GM21528 (cell line): ENCODE results near the gene MEFV.

ENCODE experiments used
- ATAC-seq: cut with Tn5 transposase; IDR thresholded peaks from one replicate; pipeline ENCODE4 v1.9.1; 2021; ENCODE audit warnings: mild to moderate bottlenecking, moderate library complexity; ENCODE audit not compliant: unreplicated experiment, low FRiP score

MEFV gene, protein sequence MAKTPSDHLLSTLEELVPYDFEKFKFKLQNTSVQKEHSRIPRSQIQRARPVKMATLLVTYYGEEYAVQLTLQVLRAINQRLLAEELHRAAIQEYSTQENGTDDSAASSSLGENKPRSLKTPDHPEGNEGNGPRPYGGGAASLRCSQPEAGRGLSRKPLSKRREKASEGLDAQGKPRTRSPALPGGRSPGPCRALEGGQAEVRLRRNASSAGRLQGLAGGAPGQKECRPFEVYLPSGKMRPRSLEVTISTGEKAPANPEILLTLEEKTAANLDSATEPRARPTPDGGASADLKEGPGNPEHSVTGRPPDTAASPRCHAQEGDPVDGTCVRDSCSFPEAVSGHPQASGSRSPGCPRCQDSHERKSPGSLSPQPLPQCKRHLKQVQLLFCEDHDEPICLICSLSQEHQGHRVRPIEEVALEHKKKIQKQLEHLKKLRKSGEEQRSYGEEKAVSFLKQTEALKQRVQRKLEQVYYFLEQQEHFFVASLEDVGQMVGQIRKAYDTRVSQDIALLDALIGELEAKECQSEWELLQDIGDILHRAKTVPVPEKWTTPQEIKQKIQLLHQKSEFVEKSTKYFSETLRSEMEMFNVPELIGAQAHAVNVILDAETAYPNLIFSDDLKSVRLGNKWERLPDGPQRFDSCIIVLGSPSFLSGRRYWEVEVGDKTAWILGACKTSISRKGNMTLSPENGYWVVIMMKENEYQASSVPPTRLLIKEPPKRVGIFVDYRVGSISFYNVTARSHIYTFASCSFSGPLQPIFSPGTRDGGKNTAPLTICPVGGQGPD

GRCh38 chr16:3256146-3256865, at the start of gene MEFV:
Gene MEFV, minus strand, starts transcription at chr16:3256633. Its CDS starts 46 bp downstream, at chr16:3256587.
- ATAC-seq, result no peak

DNA sequence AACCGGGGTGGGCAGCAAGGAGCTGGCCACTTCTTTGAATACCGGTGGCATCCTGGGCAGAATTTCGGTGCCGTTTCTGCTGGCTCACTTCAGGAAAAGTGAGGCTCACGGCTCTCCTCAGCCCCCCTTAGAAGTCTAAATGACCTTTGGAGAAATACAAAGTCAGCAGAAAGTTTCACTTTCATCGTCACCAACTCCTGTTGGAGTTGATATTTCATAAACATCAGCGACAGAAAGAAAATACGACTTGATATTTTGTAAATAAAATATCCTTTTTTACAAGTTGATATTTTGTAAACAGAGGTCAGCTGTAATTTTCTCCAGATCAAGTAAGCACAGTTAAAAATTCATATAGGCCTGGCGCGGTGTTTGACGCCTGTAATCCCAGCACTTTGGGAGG, 49.6 kb upstream of the MEFV start:
- no peak for ATAC-seq

DNA sequence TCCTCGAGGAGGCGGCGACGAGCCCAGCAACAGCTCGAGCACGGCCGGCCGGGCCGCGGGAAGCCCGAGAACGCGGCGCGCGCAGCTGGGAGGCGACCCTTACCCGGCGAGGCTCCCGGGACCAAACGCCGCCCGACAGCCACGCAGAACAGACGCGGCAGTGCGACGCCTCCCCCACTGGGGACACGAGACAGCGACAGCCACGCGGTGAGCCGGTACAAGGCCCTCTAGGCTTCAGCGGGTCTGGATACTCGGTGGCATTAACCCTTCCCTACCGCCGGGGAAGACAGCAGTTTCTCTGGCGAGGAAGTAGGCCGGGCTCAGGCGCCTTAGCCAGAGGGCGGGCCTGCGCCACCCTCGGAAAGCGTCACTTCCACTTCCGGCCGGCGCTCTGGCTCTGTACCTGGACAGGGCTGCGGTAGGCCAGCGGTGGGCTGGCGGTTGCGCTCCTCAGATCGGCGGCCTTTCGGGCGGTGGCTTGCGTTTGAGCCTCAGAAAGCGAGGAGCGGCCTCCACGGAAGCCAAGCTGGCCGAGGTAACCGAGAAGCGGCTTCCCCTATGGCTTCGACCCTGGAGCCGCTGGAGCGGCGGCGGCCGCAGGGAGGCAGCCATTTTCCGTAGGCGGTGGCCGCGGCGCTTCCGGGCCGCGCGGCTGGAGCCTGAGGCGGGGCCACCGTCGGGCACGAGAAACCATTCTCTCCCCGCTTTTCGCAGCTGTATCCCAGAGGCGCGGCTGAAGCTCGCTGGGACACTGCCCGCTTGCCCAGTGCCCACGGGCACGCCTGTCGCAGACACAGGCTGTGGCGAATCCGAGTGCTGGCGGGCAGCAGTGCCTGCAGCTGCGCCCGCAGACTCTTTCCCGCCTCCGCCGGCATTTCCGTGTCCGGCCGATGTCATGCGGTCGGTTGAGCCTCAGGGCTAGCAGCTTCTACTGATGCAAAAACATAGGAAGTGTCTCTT, 49.0 kb upstream of the MEFV start, which contains the start of the genes TIGD7 and ZNF75A:
Gene TIGD7, minus strand, starts transcription at position 322 of the 960 bp plus-strand sequence. CDS start 4,816 bp downstream, outside the sequence.
Gene ZNF75A, plus strand, starts transcription at position 389 of the 960 bp plus-strand sequence. CDS start 2,932 bp downstream, outside the sequence.
- ATAC-seq, result peak; percentile 94

- ATAC-seq, result no peak
Observed at GRCh38 chr16:3304370-3304769, 47.9 kb upstream of the MEFV start.

- no peak for ATAC-seq
Observed at GRCh38 chr16:3295783-3296182, 39.4 kb upstream of the MEFV start.

DNA sequence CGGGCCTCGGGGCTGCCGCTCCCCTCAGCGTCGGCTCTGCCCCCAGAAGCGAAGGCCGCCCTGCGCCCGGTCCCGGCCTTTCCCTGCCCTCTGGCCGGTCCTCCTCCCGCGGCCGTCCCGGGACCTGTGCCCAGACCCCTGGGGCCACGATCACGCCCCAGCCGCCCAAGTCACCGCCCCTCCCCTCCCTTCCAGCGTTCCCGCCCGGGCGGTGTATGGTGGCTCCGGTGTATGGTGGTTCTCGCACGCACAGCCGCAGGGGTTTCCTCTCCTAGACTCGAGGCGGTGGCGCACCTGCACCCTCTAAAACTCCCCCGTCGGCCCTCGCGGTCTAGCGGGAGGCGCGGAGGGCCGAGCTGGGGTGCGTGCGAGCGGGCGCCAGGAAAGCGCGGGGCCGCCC, 38.8 kb upstream of the MEFV start:
- ATAC-seq, result no peak

GRCh38 chr16:3292604-3293003, 36.2 kb upstream of the MEFV start:
- ATAC-seq, result no peak

DNA sequence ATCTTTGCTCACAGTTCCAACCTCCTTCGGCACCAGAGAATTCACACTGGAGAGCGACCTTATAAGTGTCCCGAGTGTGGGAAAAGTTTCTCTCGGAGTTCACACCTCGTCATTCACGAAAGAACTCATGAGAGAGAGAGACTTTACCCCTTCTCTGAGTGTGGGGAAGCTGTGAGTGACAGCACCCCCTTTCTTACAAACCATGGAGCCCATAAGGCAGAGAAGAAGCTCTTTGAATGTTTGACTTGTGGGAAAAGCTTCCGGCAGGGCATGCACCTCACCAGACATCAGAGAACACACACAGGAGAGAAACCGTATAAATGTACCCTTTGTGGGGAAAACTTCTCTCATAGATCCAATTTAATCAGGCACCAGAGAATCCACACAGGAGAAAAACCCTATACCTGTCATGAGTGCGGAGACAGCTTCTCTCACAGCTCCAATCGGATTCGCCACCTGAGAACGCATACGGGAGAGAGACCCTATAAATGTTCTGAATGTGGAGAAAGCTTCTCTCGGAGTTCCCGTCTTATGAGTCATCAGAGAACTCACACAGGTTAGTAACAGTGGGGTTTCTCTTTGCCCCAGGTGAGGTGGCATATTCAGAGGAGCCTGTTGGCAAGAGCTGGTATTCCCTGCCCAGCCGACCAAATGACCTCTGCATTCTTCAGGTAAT, 33.7 kb upstream of the MEFV start:
- no peak for ATAC-seq

DNA sequence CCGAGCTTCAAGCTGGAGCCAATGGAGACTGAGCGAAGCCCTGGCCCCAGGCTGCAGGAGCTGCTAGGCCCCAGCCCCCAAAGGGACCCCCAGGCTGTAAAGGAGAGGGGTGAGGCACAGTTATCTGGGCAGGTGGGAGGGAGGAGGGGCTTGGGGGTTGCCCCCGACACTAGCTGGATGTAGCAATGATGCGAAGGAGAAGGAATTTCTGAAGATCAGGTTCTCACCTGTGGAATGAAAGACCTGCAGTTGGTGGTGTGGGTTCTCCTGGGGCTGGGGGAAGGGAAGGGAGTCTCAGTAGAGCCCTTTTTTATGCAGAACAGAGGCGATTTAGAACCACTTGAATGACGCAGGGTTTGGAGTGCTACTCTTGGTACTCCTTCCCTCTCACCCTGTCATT, 28.7 kb upstream of the MEFV start:
- no peak for ATAC-seq

GRCh38 chr16:3283543-3284447, 27.4 kb upstream of the MEFV start:
- peak; percentile 2 for ATAC-seq

DNA sequence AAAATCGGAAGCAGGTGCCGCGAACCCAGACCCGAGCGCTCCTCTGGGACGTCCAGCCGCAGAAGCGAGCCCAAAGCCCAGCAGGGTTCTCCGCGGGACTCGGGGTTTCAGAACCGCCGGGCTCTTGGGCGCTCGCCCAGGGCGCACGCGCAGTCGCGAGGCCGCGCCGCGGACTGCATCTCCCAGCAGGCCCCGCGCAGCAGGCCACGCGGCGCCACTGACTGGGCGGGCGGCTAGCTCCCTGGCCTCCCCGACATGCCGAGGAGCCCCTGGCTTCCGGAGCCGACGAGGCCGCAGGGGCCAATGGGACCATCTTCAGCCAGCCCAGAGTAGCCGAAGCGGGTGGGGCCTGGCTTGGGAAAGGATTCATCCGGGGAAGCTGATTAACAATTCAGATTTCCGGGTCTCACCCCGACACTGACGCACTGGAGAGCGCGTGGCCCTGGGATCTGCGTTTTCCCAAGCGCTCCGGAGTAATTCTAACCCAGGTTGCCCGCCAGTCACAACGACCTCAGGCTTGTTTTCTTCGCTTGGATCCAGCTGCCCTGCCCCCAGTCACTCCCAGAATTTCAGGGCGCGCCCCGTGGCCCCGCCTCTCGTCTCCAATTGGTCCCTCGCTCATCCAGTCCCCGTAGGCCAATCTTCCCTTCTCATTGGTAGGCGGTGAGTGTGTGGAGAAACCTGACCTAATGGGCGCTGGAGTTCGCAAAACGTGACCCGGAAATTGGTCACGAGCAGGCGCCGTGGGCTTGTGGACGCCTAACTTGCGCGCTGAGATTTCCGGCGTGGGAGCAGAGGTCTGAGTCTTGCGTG, 26.5 kb upstream of the MEFV start, which contains the start of gene ZNF263:
Gene ZNF263, plus strand, starts transcription at position 762 of the 813 bp plus-strand sequence. CDS start 328 bp downstream, outside the sequence.
- ATAC-seq, result peak; percentile 81

GRCh38 chr16:3282103-3282729, 25.8 kb upstream of the MEFV start:
- peak; percentile 28 for ATAC-seq

- no peak for ATAC-seq
Observed at GRCh38 chr16:3281222-3281820, 24.9 kb upstream of the MEFV start.

GRCh38 chr16:3276679-3277078, 20.2 kb upstream of the MEFV start:
- no peak for ATAC-seq

- ATAC-seq, result no peak
Observed at GRCh38 chr16:3274947-3275346, 18.5 kb upstream of the MEFV start.

DNA sequence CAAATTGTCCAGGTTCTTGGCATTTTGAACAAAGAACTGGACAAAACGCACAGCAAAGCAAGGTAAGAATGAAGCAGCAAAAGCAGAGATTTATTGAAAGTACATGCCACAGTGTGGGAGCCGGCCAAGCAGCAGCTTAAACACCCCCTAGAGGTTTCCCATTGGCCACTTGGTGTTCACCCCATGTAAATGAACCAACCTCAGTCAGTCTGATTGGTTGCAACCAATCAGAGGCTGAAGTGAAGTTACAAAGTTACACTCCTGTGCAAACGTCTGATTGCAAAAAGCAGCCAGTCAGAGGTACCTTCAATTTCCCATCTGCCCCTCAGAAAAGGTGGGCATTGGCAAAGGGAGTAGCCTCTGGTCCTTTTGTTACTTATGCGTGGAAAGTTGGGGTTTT, 18.1 kb upstream of the MEFV start:
- no peak for ATAC-seq
